ENCODE data around the gene CFAP91. TPM values are rescaled to one million over a fixed set of nuclear protein-coding genes. Genes with fewer than 3 reads are reported as not detected.
"Not testable (repeated sequence)": the region's sequence is repeated elsewhere in the genome, so short reads cannot be mapped to it uniquely, and the experiment has no call there.

Gene CFAP91
- total RNA-seq, 5 donors from 2014 or later (not counting 1 experiment from before 2014, with no cell fraction given), result 0.14 to 1.2 (median 0.40) TPM; not detected in 1

DNA sequence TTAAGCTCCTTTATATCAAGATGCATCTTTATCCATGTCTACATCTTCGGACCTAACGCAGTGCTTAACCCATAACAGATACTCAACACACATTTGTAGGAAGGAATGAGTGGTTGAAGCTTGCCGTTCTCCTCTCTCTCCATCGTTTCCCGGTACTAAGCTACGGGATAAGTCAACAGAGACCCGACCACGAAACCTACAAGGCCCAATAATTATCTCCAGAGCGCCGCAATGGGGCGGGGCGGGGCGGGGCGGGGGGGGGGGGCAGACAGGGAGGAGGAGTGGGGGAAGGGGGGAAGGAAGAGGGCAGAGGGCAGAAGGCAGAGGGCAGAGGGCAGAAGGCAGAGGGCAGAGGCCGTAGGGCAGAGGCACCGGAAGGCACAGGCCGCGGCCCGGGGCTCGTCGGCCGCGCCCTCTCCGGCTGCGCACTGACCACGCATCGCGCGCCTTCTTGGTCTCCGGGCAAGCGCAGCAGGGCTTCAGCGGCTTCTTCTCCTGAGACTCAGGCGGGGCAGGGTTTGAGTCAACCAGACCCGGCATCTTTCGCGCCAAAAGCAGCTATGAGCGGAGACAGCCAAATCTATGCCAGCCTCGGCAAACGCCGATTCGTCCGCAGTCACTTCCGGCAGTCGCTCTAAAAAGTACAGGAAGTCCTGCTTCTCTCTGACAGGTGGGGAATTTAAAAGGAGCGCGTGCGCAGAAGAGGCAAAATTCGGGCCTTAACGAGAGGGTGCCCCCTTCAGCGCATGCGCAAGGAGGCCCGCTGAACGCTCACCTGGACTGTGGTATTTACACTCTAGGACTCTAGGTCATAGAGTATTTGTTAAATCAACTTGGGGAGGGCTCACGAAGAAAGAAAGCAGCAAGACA lies 25.8 kb upstream of the CFAP91 start, which contains the start of gene COX17:
COX17 (minus strand) TSS at position 636 of the 870 bp plus-strand sequence; CDS start at position 540, 96 bp downstream.
- no peaks in the 10 kb centered on the region for H3K27me3 Mint-ChIP-seq
- H3K4me1 Mint-ChIP-seq, result peaks cover 39 to 41% (median 39%) of the 10 kb centered on the region in 3 donors
- under 1% methylated on average over 35 of the region's 54 CpGs for WGBS (ENCODE audit: insufficient coverage)
- Histone ChIP-seq H3K9me3 (no peaks in the 10 kb centered on the region), H3K27me3 (replicated peaks in 1 of 2; ENCODE audit: control insufficient read depth in 2 of 2, extremely low read depth in 1 of 2, insufficient read depth in 2 of 2, low read length in 1 of 2) (no peaks in the 10 kb centered on the region), H3K4me1 (ENCODE audit: control insufficient read depth in 1 of 2, extremely low read depth in 1 of 2, insufficient read depth in 2 of 2, low read length in 2 of 2) (peaks cover 9 to 15% of the 10 kb centered on the region in 2 experiments), H3K36me3 (ENCODE audit: control insufficient read depth in 2 of 2, extremely low read depth in 1 of 2, insufficient read depth in 1 of 2, low read length in 1 of 2) (peaks cover 7 to 31% of the 10 kb centered on the region in 2 donors), H3K27ac (ENCODE audit: low read length) (peak within 1 kb of the TSS; percentile 96), H3K4me3 (ENCODE audit: control insufficient read depth in 1 of 2, extremely low read depth in 1 of 2, low read length in 1 of 2) (peak within 1 kb of the TSS; percentile 72 to 84)
- no peaks in the 10 kb centered on the region for H3K9me3 Mint-ChIP-seq
- ATAC-seq (replicated peaks in 1 of 4), result peak; percentile 90 to 91 (median 90)
- ChIA-PET CTCF (interaction anchor here in 1 of 2 donors (0.6 to 1.2 kb wide), 4 partner anchors 13 to 919 kb away, joined by 3 read pairs; partner anchors contain the start of gene NDUFB4), POLR2A (interaction anchor here (0.6 to 1.4 kb wide), 4 partner anchors 178 to 1066 kb away, joined by 4 to 5 read pairs (median 4); partner anchors contain the start of genes GTF2E1 (in 1 of the 2) and RABL3 (in 1 of the 2))
- H3K4me3 Mint-ChIP-seq, result peak within 1 kb of the TSS; percentile 81 to 87 (median 84)
- peak within 1 kb of the TSS; percentile 94 to 97 for H3K27ac Mint-ChIP-seq
- peak; percentile 86 to 99 (median 96) for DNase-seq
- H3K36me3 Mint-ChIP-seq, result peaks cover 20% of the 10 kb centered on the region

DNA sequence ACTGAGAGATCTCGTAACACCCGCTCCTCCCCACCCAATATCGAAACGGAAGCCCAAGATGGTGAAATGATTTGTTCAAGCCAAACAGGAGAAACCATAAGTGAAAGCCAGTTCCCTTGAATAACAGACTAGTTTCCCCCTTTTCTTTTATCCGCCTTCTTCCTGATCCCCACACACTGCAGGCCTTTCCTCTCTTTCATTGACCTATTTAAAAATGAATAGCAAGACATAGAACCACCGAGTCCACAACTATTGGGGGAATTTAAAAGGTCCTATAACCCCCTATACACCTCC lies 25.2 kb upstream of the CFAP91 start:
- Mint-ChIP-seq H3K36me3 (peaks cover 17% of the 10 kb centered on the region), H3K4me3 (peak overlapping the region; percentile 81 to 87 (median 84)), H3K27ac (peak overlapping the region; percentile 94 to 97), H3K4me1 (peaks cover 35 to 36% (median 35%) of the 10 kb centered on the region in 3 donors), H3K27me3 (no peaks in the 10 kb centered on the region), H3K9me3 (no peaks in the 10 kb centered on the region)
- POLR2A ChIA-PET, result interaction anchor here in 1 of 2 donors (1.4 kb wide), 1 partner anchor 418 kb away, joined by 5 read pairs; no protein-coding TSS in a partner anchor
- DNase-seq (no peak), ATAC-seq (replicated peaks in 1 of 4) (no peak)
- CTCF ChIA-PET, result interaction anchor here in 1 of 2 donors (0.6 kb wide), 1 partner anchor 213 kb away, joined by 3 read pairs; no protein-coding TSS in a partner anchor
- WGBS (ENCODE audit: insufficient coverage), result 0% methylated on average over 1 of the region's 6 CpGs
- H3K4me3 ChIP-seq (ENCODE audit: control insufficient read depth in 1 of 2, extremely low read depth in 1 of 2, low read length in 1 of 2), result peak overlapping the region; percentile 72 to 84
- H3K27ac ChIP-seq (ENCODE audit: low read length), result peak overlapping the region; percentile 96
- no peaks in the 10 kb centered on the region for H3K9me3 ChIP-seq
- peaks cover 9 to 15% of the 10 kb centered on the region in 2 experiments for H3K4me1 ChIP-seq (ENCODE audit: control insufficient read depth in 1 of 2, extremely low read depth in 1 of 2, insufficient read depth in 2 of 2, low read length in 2 of 2)
- no peaks in the 10 kb centered on the region for H3K27me3 ChIP-seq (replicated peaks in 1 of 2; ENCODE audit: control insufficient read depth in 2 of 2, extremely low read depth in 1 of 2, insufficient read depth in 2 of 2, low read length in 1 of 2)
- H3K36me3 ChIP-seq (ENCODE audit: control insufficient read depth in 2 of 2, extremely low read depth in 1 of 2, insufficient read depth in 1 of 2, low read length in 1 of 2), result peaks cover 7 to 31% of the 10 kb centered on the region in 2 donors

GRCh38 chr3:119678209-119678608 lies 24.6 kb upstream of the CFAP91 start:
- POLR2A ChIA-PET; H3K9me3 ChIP-seq; H3K27ac ChIP-seq (ENCODE audit: low read length); H3K27me3 Mint-ChIP-seq; H3K4me3 ChIP-seq (ENCODE audit: control insufficient read depth in 1 of 2, extremely low read depth in 1 of 2, low read length in 1 of 2); ATAC-seq (replicated peaks in 1 of 4); H3K27ac Mint-ChIP-seq; H3K27me3 ChIP-seq (replicated peaks in 1 of 2; ENCODE audit: control insufficient read depth in 2 of 2, extremely low read depth in 1 of 2, insufficient read depth in 2 of 2, low read length in 1 of 2); DNase-seq; H3K9me3 Mint-ChIP-seq: not testable (repeated sequence)
- 98% methylated on average over 6 of the region's 10 CpGs for WGBS (ENCODE audit: insufficient coverage)
- Histone ChIP-seq H3K36me3 (ENCODE audit: control insufficient read depth in 2 of 2, extremely low read depth in 1 of 2, insufficient read depth in 1 of 2, low read length in 1 of 2) (peaks cover 4 to 25% of the 10 kb centered on the region in 2 donors), H3K4me1 (ENCODE audit: control insufficient read depth in 1 of 2, extremely low read depth in 1 of 2, insufficient read depth in 2 of 2, low read length in 2 of 2) (peaks cover 9 to 15% of the 10 kb centered on the region in 2 experiments)
- H3K36me3 Mint-ChIP-seq, result peaks cover 12% of the 10 kb centered on the region
- CTCF ChIA-PET, result interaction anchor here (0.6 to 0.9 kb wide), 2 partner anchors 214 to 794 kb away, joined by 3 read pairs; no protein-coding TSS in a partner anchor
- peaks cover 29 to 31% (median 31%) of the 10 kb centered on the region in 3 donors for H3K4me1 Mint-ChIP-seq
- H3K4me3 Mint-ChIP-seq, result peak overlapping the region in 2 of 3 donors; percentile 24 to 81

- Mint-ChIP-seq H3K4me1 (peaks cover 26 to 28% (median 26%) of the 10 kb centered on the region in 3 donors), H3K36me3 (peaks cover 6% of the 10 kb centered on the region), H3K4me3 (no peak overlapping the region), H3K9me3 (no peaks in the 10 kb centered on the region), H3K27ac (no peak overlapping the region), H3K27me3 (no peaks in the 10 kb centered on the region)
- peaks cover 9 to 15% of the 10 kb centered on the region in 2 experiments for H3K4me1 ChIP-seq (ENCODE audit: control insufficient read depth in 1 of 2, extremely low read depth in 1 of 2, insufficient read depth in 2 of 2, low read length in 2 of 2)
- no peaks in the 10 kb centered on the region for H3K9me3 ChIP-seq
- ATAC-seq (replicated peaks in 1 of 4), result no peak
- ChIA-PET POLR2A (interaction anchor here in 1 of 2 donors (0.7 kb wide), 1 partner anchor 13 kb away, joined by 3 read pairs; no protein-coding TSS in a partner anchor), CTCF (no interaction called here)
- H3K36me3 ChIP-seq (ENCODE audit: control insufficient read depth in 2 of 2, extremely low read depth in 1 of 2, insufficient read depth in 1 of 2, low read length in 1 of 2), result peaks cover 0 to 10% of the 10 kb centered on the region in 2 donors
- no peak overlapping the region for H3K4me3 ChIP-seq (ENCODE audit: control insufficient read depth in 1 of 2, extremely low read depth in 1 of 2, low read length in 1 of 2)
- H3K27me3 ChIP-seq (replicated peaks in 1 of 2; ENCODE audit: control insufficient read depth in 2 of 2, extremely low read depth in 1 of 2, insufficient read depth in 2 of 2, low read length in 1 of 2), result no peaks in the 10 kb centered on the region
- DNase-seq, result no peak
- no peak overlapping the region for H3K27ac ChIP-seq (ENCODE audit: low read length)
Observed at GRCh38 chr3:119679874-119680273, 22.9 kb upstream of the CFAP91 start.

- Mint-ChIP-seq H3K4me1 (peaks cover 12 to 14% (median 12%) of the 10 kb centered on the region in 3 donors), H3K27ac (no peak overlapping the region), H3K27me3 (no peaks in the 10 kb centered on the region), H3K4me3 (no peak overlapping the region), H3K36me3 (no peaks in the 10 kb centered on the region), H3K9me3 (no peaks in the 10 kb centered on the region)
- H3K9me3 ChIP-seq, result no peaks in the 10 kb centered on the region
- peaks cover 7 to 10% of the 10 kb centered on the region in 2 experiments for H3K4me1 ChIP-seq (ENCODE audit: control insufficient read depth in 1 of 2, extremely low read depth in 1 of 2, insufficient read depth in 2 of 2, low read length in 2 of 2)
- no peak overlapping the region for H3K27ac ChIP-seq (ENCODE audit: low read length)
- H3K4me3 ChIP-seq (ENCODE audit: control insufficient read depth in 1 of 2, extremely low read depth in 1 of 2, low read length in 1 of 2), result no peak overlapping the region
- no peaks in the 10 kb centered on the region for H3K27me3 ChIP-seq (replicated peaks in 1 of 2; ENCODE audit: control insufficient read depth in 2 of 2, extremely low read depth in 1 of 2, insufficient read depth in 2 of 2, low read length in 1 of 2)
- DNase-seq (peak in 1 of 35 experiments; percentile 39), ATAC-seq (replicated peaks in 1 of 4) (no peak)
- no CpG with 5 or more reads among the region's 1 CpG for WGBS (ENCODE audit: insufficient coverage)
- ChIA-PET CTCF (interaction anchor here (0.8 to 1.3 kb wide), 6 partner anchors 9 to 797 kb away, joined by 3 to 16 read pairs (median 3); partner anchors contain the start of gene IGSF11 (in 1 of the 2)), POLR2A (interaction anchor here (0.6 to 0.9 kb wide), 2 partner anchors 11 to 404 kb away, joined by 3 read pairs; no protein-coding TSS in a partner anchor)
- no peaks in the 10 kb centered on the region for H3K36me3 ChIP-seq (ENCODE audit: control insufficient read depth in 2 of 2, extremely low read depth in 1 of 2, insufficient read depth in 1 of 2, low read length in 1 of 2)
Observed at GRCh38 chr3:119681279-119681678, 21.5 kb upstream of the CFAP91 start.

DNA sequence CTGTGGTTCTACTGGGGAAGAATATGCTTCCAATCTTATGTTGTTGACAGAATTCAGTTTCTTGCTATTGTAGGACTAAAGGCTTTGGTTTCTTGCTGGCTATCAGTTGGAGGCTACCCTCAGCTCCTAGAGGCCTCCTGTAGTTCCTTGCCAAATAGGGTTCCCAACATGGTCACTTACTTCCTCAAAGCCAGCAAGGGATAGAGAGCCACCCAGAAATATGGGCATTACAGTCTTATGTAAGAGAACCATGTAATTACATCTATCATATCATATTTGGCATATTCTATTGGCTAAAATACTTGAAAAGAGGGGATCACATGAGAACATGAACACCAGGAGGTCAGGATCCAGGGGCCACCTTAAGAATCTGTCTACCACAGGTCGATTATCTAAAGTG lies 19.4 kb upstream of the CFAP91 start:
- WGBS (ENCODE audit: insufficient coverage), result no CpG with 5 or more reads among the region's 1 CpG
- Histone ChIP-seq H3K9me3 (no peaks in the 10 kb centered on the region), H3K36me3 (ENCODE audit: control insufficient read depth in 2 of 2, extremely low read depth in 1 of 2, insufficient read depth in 1 of 2, low read length in 1 of 2) (no peaks in the 10 kb centered on the region), H3K27ac (ENCODE audit: low read length) (no peak overlapping the region), H3K4me3 (ENCODE audit: control insufficient read depth in 1 of 2, extremely low read depth in 1 of 2, low read length in 1 of 2) (no peak overlapping the region), H3K4me1 (ENCODE audit: control insufficient read depth in 1 of 2, extremely low read depth in 1 of 2, insufficient read depth in 2 of 2, low read length in 2 of 2) (no peaks in the 10 kb centered on the region), H3K27me3 (replicated peaks in 1 of 2; ENCODE audit: control insufficient read depth in 2 of 2, extremely low read depth in 1 of 2, insufficient read depth in 2 of 2, low read length in 1 of 2) (peaks cover 0 to 5% of the 10 kb centered on the region in 2 experiments)
- Mint-ChIP-seq H3K36me3 (peaks cover 7% of the 10 kb centered on the region), H3K4me1 (no peaks in the 10 kb centered on the region), H3K9me3 (peaks cover 0 to 8% (median 0%) of the 10 kb centered on the region in 3 donors), H3K27me3 (peaks cover 0 to 8% of the 10 kb centered on the region in 2 donors), H3K27ac (no peak overlapping the region), H3K4me3 (no peak overlapping the region)
- CTCF ChIA-PET, result interaction anchor here in 1 of 2 donors (0.9 kb wide), 1 partner anchor 588 kb away, joined by 3 read pairs; no protein-coding TSS in a partner anchor
- DNase-seq (no peak), ATAC-seq (replicated peaks in 1 of 4) (no peak)
- POLR2A ChIA-PET, result no interaction called here
